Suprapubic skin (tissue), 4 donors: ENCODE results near the gene EHF. TPM values are rescaled to one million over a fixed set of nuclear protein-coding genes. Genes with fewer than 3 reads are reported as not detected.
A peak's percentile ranks its signal among the peaks of the same experiment; 100 is the strongest.

Experiments used
- DNase-seq, 2 donors: peaks; one replicate each; pipeline ENCODE4 v3.0.0-alpha.2; 2019; ENCODE audit warnings: low spot score in 2 of 2
- H3K27ac ChIP-seq: fragments of 200-600 bp; sonication (generic); one replicate; pipeline ENCODE4 v1.5.1; 2019
- H3K27me3 ChIP-seq: fragments of 200-600 bp; sonication (generic); one replicate; pipeline ENCODE4 v1.5.1; 2019
- H3K36me3 ChIP-seq: fragments of 200-600 bp; sonication (generic); one replicate; pipeline ENCODE4 v1.5.1; 2019
- H3K4me1 ChIP-seq: fragments of 200-600 bp; sonication (generic); one replicate; pipeline ENCODE4 v1.5.1; 2019
- H3K4me3 ChIP-seq: fragments of 200-600 bp; sonication (generic); one replicate; pipeline ENCODE4 v1.5.1; 2019; ENCODE audit warnings: mild to moderate bottlenecking
- H3K9me3 ChIP-seq: fragments of 200-600 bp; sonication (generic); one replicate; pipeline ENCODE4 v1.5.1; 2019
- EP300 ChIP-seq: sonication (generic); formaldehyde crosslinking; IDR thresholded peaks from one replicate; pipeline ENCODE4 v1.6.1; 2017; ENCODE audit warnings: antibody characterized with exemption
- POLR2A ChIP-seq, 2 donors: fragments of 450-650 bp; IDR thresholded peaks; one replicate each; pipeline ENCODE4 v1.6.1; 2017; ENCODE audit warnings: antibody characterized with exemption in 2 of 2, mild to moderate bottlenecking in 2 of 2, moderate library complexity in 2 of 2
- POLR2AphosphoS5 ChIP-seq, 3 donors: sonication (generic); formaldehyde crosslinking; IDR thresholded peaks; one replicate each; pipeline ENCODE4 v1.6.1; 2017; ENCODE audit warnings: antibody characterized with exemption in 3 of 3
- WGBS: methylation state at CpG from one replicate; pipeline ENCODE4 v1.1.5; 2018; 5-methylcytosine and 5-hydroxymethylcytosine counted together
- total RNA-seq, 4 donors: library from RNA; depleted of rRNA; stranded (reverse); fragments of >200 nt; gene quantifications; one replicate each; pipeline ENCODE4 v1.1.0, GENCODE V29; 2016
- TF ChIP-seq, protein P1 (sequence below), 2 donors: fragments of 200-600 bp in 1 of 2; fragments of 450-650 bp in 1 of 2; sonication (generic) in 1 of 2; IDR thresholded peaks; one replicate each; pipeline ENCODE4 v1.5.1; 2016 to 2019; ENCODE audit warnings: antibody characterized with exemption in 2 of 2, mild to moderate bottlenecking in 1 of 2, moderate library complexity in 1 of 2

EHF gene
- total RNA-seq, 4 donors from 2014 or later = 99.2 to 138 (median 118) TPM

DNA sequence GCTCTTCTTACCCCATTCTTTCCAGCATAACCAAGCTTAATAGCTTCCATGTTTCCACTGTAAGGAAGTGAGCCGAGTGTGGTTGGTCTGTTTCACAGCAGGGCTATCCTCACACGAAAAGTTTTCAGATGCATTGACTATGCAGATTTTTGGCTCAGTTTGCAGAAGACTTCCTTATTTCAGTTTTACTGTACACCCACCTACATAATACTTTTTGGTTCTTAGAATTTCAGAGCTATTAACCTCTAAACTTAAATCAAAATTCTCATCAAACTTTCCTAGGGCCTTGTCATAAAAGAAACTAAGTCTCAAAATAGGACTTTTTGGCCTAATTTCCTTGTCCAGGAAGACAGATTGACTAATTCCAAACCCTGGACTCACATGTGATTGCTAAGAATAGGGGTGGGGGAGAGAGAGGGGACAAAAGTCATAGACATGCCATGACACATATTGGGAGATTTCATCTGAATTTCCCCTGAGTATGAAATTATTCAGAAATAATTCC is 7.3 kb upstream of the EHF start:
- peak in 1 of 2 donors; percentile 28 for DNase-seq
- Histone ChIP-seq H3K4me3 (no peak overlapping the region), H3K36me3 (no peaks in the 10 kb centered on the region), H3K27ac (no peak overlapping the region), H3K9me3 (no peaks in the 10 kb centered on the region), H3K4me1 (peaks cover 7% of the 10 kb centered on the region), H3K27me3 (no peaks in the 10 kb centered on the region)
- WGBS = 70% methylated on average over 2 of the region's 2 CpGs
- TF ChIP-seq, protein P1, sequence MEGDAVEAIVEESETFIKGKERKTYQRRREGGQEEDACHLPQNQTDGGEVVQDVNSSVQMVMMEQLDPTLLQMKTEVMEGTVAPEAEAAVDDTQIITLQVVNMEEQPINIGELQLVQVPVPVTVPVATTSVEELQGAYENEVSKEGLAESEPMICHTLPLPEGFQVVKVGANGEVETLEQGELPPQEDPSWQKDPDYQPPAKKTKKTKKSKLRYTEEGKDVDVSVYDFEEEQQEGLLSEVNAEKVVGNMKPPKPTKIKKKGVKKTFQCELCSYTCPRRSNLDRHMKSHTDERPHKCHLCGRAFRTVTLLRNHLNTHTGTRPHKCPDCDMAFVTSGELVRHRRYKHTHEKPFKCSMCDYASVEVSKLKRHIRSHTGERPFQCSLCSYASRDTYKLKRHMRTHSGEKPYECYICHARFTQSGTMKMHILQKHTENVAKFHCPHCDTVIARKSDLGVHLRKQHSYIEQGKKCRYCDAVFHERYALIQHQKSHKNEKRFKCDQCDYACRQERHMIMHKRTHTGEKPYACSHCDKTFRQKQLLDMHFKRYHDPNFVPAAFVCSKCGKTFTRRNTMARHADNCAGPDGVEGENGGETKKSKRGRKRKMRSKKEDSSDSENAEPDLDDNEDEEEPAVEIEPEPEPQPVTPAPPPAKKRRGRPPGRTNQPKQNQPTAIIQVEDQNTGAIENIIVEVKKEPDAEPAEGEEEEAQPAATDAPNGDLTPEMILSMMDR (IDR thresholded peaks at IDR 0.05) = no peak
- TF ChIP-seq POLR2AphosphoS5 (IDR thresholded peaks at IDR 0.05) = no peak
- no peak for TF ChIP-seq POLR2A (IDR thresholded peaks at IDR 0.05)
- TF ChIP-seq EP300 = no peak

DNA sequence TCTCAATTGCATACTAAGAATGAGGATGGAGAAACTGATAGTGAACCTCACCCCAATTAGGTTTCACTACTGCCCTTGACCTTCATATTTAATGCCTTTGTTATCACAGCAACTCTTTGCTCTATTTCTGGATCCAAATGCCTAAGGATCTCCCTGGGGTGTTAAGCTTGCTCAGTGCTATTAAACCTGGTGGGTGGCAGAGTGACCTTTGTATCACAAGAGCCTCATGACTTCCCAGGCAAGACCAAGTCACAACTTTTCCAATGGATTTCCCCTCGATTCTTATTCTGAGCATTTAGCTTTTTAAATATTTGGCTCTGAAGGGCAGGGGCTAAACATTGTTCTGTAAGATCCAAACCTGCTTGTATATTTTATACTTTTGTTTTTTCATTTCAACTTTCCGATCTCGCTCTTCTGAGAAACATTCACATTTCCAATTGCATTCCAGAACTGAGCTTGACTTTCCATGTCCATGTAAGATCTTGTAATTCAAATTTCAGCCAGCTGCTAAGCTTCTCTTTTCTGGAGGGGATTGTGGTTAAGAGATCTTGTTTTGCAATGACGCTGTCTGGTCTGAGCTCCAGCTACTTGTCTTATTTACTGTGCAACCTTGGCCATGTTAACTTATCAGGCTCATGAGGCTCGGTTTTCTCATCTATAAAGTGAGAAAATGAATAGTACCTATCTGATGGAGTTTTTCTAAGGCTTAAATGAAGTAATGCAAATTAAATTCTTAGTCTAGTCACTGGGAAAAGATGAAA is 6.4 kb upstream of the EHF start:
- no peak for DNase-seq
- Histone ChIP-seq H3K4me3 (no peak overlapping the region), H3K36me3 (no peaks in the 10 kb centered on the region), H3K9me3 (no peaks in the 10 kb centered on the region), H3K4me1 (peaks cover 14% of the 10 kb centered on the region), H3K27me3 (no peaks in the 10 kb centered on the region), H3K27ac (no peak overlapping the region)
- TF ChIP-seq, protein P1 (IDR thresholded peaks at IDR 0.05) = no peak
- TF ChIP-seq POLR2AphosphoS5 (IDR thresholded peaks at IDR 0.05) (no peak), EP300 (no peak), POLR2A (IDR thresholded peaks at IDR 0.05) (no peak)
- WGBS = 54% methylated on average over 5 of the region's 5 CpGs

DNA sequence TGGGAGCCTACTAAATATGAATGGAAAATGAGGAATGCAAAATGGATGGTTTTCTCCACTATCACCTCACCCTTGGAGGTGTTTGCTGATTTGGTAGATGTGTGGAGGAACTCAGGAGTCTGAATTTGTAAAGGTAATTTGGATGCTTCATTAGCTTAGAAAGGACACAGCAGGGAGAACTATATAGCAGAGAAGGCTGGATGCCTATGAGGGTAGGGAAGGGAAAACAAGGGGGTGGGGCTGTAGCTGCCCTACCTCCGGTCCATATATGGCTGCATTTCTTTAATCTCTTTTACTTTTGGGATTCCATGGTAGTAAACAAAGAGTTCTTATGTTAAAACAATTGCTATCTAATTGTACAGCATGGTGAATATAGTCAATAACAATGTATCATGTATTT is 4.8 kb upstream of the EHF start:
- Histone ChIP-seq H3K27me3 (no peaks in the 10 kb centered on the region), H3K9me3 (no peaks in the 10 kb centered on the region), H3K36me3 (no peaks in the 10 kb centered on the region), H3K4me3 (no peak overlapping the region), H3K27ac (no peak overlapping the region), H3K4me1 (peaks cover 16% of the 10 kb centered on the region)
- TF ChIP-seq, protein P1 (IDR thresholded peaks at IDR 0.05) = no peak
- TF ChIP-seq POLR2A (IDR thresholded peaks at IDR 0.05) = no peak
- TF ChIP-seq POLR2AphosphoS5 (IDR thresholded peaks at IDR 0.05) = no peak
- TF ChIP-seq EP300 = no peak
- no peak for DNase-seq
- WGBS = 80% methylated on average over 1 of the region's 1 CpG

DNA sequence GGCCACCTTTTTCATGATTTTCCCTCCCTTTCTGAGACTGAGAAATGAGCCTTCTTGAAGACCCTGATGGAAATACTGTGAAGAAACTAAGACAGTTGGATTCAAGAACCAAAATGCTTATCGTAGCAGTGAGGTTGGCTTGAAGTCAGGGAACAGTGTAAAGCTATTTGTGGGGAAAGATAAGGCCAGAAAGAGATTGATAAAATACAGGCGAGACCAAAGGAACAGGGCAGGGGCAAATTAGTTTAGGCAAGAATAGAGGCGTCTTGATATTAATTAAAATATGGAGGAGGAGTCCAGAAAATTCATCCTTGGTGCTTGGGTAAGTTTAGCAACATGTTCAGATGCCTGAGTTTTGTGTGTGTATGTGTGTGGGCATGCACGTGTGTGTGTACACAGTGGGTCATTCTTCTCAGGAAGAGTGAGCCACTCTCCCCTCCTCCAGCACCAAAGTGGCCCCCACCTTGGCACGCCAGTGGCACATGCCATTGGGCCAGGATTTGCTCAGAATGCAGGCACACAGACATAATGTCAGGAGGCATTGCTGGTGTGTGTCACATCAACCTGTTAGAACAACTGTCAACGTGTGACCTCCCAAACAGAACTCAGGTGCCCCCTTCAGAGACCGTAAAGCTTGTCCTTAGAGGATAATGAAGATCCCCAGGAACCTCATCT is 3.9 kb upstream of the EHF start:
- 69% methylated on average over 7 of the region's 7 CpGs for WGBS
- DNase-seq = peak in 1 of 2 donors; percentile 28
- Histone ChIP-seq H3K4me1 (peaks cover 16% of the 10 kb centered on the region), H3K27me3 (no peaks in the 10 kb centered on the region), H3K9me3 (no peaks in the 10 kb centered on the region), H3K36me3 (no peaks in the 10 kb centered on the region), H3K27ac (no peak overlapping the region), H3K4me3 (no peak overlapping the region)
- TF ChIP-seq EP300 (no peak), POLR2AphosphoS5 (IDR thresholded peaks at IDR 0.05) (no peak), POLR2A (IDR thresholded peaks at IDR 0.05) (no peak)
- TF ChIP-seq, protein P1 (IDR thresholded peaks at IDR 0.05) = no peak

DNA sequence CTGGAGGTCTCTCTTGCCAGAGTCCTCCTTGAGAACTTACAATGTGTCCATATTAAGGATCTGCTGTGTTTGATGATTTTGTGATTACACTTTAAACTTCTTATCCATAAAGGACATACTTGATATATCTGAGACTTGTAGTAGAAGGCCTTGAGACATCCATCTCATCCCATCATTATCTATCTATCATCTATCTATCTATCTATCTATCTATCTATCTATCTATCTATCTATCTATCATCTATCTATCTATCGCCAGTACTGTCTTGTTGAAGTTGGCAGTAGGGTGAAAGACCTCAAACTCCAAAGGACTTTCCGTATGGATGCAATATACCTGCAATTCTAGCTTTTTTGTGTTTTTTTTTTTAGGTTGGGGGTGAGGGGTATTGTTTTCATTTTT is 2.5 kb upstream of the EHF start:
- TF ChIP-seq, protein P1 (IDR thresholded peaks at IDR 0.05) = no peak
- TF ChIP-seq POLR2AphosphoS5 (IDR thresholded peaks at IDR 0.05) (no peak), POLR2A (IDR thresholded peaks at IDR 0.05) (no peak), EP300 (no peak)
- WGBS = 91% methylated on average over 2 of the region's 2 CpGs
- no peak for DNase-seq

More for the DNA sequence above, 2.5 kb upstream of the EHF start:
- Histone ChIP-seq H3K27me3 (no peaks in the 10 kb centered on the region), H3K4me3 (no peak overlapping the region), H3K4me1 (peaks cover 17% of the 10 kb centered on the region), H3K36me3 (no peaks in the 10 kb centered on the region), H3K27ac (no peak overlapping the region), H3K9me3 (no peaks in the 10 kb centered on the region)
